Retinal pigment epithelial cell (primary cell): ENCODE results near the gene CADM3.

Experiments used
- DNase-seq: peaks from one replicate; pipeline ENCODE4 v3.0.0-alpha.2; 2010; ENCODE audit warnings: low read depth
- H3K4me3 ChIP-seq: 2 replicates; pipeline ENCODE4 v1.5.1; 2011; ENCODE audit warnings: mild to moderate bottlenecking, low read length, control low read depth, moderate library complexity
- TF ChIP-seq, protein P1 (sequence below): conservative IDR thresholded peaks from 2 replicates; pipeline ENCODE4 v1.5.1; 2011; ENCODE audit warnings: low read depth, low read length, control low read depth, inconsistent platforms

Gene CADM3

GRCh38 chr1:159173320-159173719 lies 1.9 kb downstream of the CADM3 start:
- no peak overlapping the region for H3K4me3 ChIP-seq
- no peak for DNase-seq
- TF ChIP-seq, protein P1, sequence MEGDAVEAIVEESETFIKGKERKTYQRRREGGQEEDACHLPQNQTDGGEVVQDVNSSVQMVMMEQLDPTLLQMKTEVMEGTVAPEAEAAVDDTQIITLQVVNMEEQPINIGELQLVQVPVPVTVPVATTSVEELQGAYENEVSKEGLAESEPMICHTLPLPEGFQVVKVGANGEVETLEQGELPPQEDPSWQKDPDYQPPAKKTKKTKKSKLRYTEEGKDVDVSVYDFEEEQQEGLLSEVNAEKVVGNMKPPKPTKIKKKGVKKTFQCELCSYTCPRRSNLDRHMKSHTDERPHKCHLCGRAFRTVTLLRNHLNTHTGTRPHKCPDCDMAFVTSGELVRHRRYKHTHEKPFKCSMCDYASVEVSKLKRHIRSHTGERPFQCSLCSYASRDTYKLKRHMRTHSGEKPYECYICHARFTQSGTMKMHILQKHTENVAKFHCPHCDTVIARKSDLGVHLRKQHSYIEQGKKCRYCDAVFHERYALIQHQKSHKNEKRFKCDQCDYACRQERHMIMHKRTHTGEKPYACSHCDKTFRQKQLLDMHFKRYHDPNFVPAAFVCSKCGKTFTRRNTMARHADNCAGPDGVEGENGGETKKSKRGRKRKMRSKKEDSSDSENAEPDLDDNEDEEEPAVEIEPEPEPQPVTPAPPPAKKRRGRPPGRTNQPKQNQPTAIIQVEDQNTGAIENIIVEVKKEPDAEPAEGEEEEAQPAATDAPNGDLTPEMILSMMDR = no peak

GRCh38 chr1:159175571-159175970 lies 4.2 kb downstream of the CADM3 start:
- no peak overlapping the region for H3K4me3 ChIP-seq
- DNase-seq = no peak
- TF ChIP-seq, protein P1 = no peak

GRCh38 chr1:159177272-159177907 lies 6.0 kb downstream of the CADM3 start:
- DNase-seq = peak; percentile 50
- no peak overlapping the region for H3K4me3 ChIP-seq
- TF ChIP-seq, protein P1 = no peak

- no peak for DNase-seq
- no peak overlapping the region for H3K4me3 ChIP-seq
- TF ChIP-seq, protein P1 = no peak
Observed at GRCh38 chr1:159179906-159180305, 8.5 kb downstream of the CADM3 start.

GRCh38 chr1:159180516-159180915 lies 9.1 kb downstream of the CADM3 start:
- TF ChIP-seq, protein P1 = no peak
- no peak for DNase-seq
- H3K4me3 ChIP-seq = no peak overlapping the region

DNA sequence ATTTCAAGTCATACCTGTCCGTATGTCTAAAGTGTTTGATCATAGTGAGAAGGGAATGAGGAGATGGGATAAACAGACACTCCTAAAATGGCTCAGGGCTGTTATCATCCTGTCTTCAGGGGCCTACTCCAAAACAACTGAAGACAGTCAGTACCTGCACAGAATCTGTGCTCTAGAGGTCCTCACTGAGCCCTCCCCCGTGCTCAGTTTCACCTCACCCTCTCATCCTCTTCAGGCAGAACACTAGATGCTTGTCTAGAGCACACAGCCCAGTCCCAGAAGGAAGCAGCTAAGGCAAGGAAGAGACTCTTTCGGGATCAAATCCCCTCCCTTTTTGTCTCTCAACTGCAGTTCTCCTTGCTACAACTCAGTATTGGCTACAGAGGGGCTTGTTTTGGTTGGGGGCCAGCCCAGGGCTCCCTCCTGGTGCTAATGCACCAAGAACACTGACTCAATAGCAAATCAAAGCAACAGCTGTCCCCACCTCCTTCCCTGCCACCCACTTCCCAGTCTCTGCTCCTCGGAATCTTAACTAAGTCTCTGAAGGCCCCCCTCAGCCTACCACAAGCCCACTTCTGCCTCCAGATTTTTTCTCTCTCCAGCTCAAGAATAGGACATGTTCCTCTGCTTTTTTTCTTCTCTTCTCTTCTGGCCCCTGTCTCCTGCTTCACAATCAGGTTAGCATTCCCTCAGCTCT lies 10.1 kb downstream of the CADM3 start:
- H3K4me3 ChIP-seq = no peak overlapping the region
- DNase-seq = no peak
- TF ChIP-seq, protein P1 = no peak

GRCh38 chr1:159184201-159184600 lies 12.8 kb downstream of the CADM3 start:
- TF ChIP-seq, protein P1 = no peak
- no peak overlapping the region for H3K4me3 ChIP-seq
- no peak for DNase-seq
